ENCODE results near the gene FAM163B.

The FAM163B gene

DNA sequence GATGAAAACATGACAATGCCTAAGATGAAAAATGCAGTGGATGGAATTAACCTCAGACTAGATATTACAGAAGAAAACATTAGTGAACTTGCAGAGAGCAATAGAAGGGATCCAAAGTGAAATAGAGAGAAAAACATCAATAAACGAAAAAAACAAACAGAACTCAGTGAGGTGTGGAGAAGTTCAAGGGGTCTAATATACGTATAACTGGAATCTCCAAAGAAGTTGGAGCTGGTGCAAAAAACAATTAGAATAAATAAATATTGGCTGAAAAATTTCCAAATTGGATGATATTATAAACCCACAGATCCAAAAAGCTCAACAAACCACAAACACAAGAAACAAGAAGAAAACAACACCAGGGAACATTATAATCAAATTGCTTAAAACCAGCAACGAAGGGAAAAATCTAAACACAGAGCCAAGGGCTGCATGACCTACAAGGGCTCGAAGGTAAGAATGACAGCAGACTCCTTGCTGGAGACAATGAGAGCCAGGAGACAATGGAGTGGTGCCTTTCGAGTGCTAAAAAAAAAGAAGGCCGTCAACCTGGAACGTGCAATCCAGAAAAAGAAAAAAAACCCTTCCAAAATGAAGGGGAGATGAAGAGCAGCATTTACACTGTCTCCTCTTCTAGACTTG lies 11.8 kb downstream of the FAM163B start:
- FAIRE-seq: no peak

DNA sequence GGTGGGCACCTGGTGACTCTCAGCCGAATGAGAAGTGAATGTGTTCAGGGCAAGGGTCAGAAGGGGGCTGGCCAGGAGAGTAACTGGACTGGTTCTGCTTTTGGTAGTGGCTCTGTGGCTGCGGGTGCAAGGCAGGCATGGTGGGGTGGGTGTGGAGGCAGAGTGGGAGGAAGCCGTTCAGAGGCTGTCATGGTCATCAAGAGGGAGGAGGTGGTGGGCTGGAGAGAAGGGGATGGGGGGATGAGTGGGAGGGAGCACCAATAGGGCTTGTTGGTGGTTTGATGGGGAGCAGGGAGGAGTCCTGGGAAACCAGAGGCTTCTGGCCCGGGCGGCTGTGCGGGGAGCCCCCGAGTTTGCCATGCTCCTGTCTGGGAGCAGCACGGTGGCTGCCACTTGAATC lies 13.3 kb downstream of the FAM163B start:
- FAIRE-seq: no peak

DNA sequence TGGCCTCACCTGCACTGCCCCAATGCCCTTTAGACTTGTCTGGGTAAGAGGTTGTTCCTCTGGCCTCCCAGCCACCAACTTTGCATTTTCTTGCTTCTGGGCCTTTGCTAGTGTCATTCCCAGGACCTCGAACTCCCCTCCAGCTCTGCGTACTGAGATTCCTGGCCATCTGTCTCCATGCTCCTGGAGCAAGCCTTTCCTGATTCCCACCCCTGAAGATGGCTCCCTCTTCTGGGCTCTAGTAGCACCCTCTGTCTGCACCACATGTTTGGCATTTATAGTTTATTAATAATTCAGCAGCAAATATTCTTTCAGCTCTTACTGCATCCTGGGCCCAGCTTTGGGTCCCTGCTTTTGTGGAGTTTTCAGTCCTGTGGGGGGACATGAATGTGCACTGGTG lies 14.9 kb downstream of the FAM163B start:
- FAIRE-seq: no peak

DNA sequence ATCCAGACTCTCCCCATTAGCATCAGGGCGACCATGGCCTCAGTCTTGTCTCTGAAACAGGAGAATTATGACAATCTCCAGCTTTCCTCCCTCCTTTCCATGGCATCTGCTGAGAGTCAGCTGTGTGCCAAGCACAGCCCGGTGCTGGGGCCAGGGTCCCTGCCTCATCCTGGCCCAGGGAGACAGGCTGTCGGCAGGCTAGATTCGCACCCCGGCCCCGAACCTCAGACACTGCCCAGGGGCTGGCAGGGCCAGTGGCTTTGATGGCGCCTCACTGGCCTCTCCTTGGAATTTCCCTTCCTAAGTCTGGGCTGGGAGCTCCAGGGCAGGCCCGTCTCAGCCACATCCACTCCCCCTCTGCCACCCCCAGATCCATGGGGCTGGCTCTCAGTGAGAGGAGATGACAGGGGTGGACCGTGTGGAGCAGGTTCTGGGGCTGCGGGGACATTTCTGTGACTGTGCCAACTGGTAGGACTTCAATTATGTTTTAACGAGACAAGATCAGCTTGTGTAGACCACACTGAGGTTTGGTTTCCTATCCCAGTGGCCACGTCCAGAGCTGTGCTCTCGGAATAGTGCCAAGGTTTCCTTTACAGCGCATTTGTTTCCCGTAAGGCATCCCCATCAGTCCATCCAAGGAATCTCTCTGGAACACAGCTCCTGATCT lies 15.5 kb downstream of the FAM163B start:
- FAIRE-seq: no peak

DNA sequence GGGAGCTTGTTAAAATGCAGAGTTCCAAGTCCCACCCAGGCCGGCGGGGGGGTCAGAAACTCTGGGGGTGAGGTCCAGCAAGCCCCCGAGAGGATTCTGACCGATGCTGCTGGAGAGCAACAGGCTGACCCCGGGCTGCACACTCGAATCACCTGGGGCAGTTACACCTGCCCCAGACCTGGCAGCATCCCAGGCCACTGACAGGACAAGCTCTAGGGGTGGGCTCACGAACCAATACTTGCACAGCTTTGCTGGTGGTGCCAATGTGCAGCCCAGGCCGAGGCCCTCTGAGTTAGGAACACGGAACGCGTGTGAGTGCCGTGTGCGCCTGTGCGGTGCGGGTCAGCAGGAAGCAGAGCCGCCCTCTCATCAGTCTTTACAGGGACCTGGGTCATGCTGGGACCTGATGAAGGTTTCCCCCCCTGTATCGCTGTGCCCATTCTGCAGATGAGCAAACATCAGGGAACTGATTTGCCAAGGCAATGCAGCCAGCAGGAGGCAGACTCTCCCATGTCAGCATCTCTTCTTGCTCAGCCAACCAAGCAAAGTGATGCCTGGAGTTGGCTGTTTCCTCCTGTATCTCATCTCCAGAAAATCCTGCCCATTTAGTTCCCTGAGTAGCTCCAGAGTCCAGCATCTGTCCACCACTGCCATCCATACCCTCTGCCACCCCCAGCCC lies 16.3 kb downstream of the FAM163B start:
- FAIRE-seq: no peak

DNA sequence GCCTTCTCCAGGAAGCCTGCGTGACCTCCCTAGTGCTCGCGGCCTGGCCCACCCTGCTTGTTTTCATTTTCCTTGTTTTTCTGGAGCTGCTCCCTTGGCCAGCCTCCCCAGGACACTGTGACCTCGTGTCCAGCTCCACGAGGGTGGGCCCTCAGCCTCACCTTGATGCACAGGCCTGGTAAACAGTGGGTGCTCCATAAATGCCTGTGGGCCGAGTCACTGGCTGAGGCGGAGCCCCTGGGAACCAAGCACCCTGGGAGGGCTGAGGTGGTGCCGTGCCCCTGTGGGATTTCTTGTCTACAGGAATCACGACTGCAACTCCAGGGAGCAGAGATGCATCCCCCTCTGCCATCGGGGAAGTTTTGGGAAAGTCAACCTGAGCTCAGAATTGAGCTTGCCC lies 17.2 kb downstream of the FAM163B start:
- FAIRE-seq: no peak

DNA sequence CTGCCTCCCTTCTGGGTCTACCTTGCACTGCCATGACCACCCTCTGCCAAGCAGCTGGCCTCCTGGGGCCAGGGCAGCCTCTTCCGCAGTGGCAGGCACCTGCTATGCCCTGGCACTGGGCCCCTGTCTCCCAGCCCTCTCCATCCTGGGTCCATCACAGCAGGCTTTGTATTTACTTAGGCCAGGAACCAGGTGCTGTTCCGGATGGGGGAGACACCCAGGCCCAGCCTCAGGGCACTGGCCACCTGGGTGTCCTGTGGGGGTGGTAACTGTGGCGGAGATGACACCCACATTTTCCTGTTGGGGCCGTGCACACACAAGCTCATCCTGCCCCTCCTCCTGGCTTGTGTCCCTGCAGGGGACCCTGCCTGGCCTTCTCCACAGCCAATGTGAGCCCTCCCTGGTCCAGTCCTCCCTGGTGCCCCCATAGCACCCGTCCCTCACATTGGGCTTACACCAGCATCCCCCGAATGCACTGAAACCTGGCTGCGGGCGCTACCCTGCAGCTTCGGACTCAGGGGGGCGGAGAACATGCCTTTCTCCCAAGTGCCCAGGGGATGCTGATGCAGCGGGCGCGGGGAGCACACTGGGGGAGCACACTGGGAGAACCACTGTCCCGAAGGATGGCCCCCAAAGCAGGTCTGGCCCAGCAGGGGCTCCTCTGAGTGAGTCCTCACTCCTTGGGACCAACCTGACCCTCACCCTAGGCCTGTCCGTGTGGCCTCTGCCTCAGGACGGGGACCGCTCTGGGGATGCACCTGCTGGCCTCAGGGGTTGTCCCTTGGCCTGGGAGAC lies 17.9 kb downstream of the FAM163B start:
- FAIRE-seq: no peak

DNA sequence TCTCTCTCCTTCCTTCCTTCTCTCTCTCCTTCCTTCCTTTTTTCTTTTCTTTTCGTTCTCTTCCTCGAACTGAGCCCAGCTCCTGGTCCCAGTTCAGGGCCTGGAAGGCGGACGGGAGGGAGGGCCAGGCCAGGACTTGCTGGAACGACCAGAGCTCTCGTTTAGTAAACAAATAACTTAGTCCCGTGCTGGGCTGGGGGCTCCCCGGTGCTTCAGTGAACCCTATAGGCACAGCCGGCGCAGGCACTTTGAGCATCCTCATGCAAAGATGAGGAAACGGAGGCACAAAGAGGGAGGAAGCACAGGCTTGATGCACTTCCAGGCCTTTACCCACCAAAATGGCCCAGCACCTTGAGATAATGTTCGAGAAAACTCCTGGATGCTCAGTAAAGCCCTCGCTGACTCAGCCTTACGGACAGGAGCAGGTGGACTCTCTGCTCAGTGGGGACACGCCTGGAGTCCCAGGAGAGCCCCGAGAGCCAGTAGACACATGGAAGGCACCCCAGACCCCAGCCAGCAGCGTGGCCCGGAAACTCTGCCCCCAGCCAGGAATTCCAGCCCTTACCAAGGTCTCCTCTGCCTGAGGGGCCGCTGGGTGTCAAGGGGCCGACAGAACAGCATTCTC lies 18.8 kb downstream of the FAM163B start:
- no peak for FAIRE-seq

DNA sequence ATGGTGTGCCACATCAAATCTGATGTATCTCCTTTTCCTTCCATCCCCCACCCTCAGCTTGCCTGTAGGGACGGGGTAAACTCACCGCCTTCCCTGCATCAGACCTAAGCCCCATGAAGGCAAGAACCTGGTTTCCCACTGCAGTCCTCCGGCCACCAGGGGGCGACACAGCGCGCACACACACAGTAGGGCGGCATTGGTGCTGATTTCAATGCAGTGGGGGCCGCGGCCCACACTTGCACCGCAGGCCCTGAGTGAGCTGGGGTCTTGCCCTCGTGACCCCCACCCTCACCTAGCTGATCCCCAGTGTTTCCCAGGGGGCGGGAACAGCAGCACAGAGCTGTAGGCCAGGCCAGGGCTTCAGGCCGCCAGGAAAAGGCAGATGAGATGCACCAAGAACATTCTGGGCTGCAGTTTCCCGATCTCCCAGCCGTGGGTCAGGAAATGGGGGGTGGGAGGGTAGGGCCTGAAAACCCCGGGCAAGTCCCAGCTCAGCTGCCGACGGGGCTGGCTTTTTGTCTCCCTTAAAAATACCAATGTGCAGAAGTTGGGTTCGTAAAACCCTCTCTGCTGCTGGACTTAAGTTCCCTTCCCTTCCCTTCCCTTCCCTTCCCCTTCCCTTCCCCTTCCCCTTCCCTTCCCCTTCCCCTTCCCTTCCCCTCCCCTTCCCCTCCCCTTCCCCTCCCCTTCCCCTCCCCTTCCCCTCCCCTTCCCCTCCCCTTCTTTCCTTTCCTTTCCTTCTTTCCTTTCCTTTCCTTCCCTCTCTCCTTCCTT lies 19.5 kb downstream of the FAM163B start:
- no peak for FAIRE-seq

DNA sequence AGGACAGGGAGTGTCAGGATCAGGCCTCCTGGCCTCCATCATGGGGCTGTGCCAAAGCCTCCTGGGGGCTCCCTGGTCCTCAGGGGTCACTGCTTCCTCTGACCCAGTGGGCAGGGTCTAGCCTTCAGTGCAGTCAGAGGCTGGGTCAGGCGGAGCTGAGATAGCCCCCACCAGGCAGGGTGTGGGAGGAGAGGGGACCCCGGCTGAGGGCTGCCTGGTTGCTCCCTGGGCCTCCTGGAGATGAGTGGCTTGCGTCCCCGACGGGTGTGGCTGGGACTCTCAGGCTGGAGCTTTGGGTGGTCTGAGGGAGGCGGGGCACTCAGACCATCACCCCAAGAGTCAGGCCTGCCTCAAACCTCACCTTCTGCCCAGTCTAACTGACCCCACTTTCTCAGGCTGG lies 21.7 kb downstream of the FAM163B start:
- FAIRE-seq: no peak

DNA sequence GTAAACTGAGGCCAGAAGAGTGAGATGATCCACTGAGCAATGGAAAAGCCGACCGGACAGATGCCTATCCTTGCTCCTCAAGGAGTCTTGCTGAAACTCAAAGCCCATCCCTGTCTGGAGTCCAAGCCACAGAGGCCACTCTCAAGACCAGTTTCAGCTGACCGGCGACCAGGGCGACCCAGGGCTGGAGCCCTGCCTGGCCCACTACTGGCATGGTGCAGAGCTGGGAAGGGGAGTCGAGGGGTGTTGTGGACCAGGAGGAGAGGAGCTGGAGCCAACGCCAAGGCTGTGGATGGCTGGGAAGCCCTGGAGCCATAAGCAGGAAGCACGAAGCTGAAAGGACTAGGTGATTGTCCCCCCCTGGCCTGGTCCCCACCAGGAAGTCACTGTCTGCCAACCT lies 22.1 kb downstream of the FAM163B start:
- no peak for FAIRE-seq

DNA sequence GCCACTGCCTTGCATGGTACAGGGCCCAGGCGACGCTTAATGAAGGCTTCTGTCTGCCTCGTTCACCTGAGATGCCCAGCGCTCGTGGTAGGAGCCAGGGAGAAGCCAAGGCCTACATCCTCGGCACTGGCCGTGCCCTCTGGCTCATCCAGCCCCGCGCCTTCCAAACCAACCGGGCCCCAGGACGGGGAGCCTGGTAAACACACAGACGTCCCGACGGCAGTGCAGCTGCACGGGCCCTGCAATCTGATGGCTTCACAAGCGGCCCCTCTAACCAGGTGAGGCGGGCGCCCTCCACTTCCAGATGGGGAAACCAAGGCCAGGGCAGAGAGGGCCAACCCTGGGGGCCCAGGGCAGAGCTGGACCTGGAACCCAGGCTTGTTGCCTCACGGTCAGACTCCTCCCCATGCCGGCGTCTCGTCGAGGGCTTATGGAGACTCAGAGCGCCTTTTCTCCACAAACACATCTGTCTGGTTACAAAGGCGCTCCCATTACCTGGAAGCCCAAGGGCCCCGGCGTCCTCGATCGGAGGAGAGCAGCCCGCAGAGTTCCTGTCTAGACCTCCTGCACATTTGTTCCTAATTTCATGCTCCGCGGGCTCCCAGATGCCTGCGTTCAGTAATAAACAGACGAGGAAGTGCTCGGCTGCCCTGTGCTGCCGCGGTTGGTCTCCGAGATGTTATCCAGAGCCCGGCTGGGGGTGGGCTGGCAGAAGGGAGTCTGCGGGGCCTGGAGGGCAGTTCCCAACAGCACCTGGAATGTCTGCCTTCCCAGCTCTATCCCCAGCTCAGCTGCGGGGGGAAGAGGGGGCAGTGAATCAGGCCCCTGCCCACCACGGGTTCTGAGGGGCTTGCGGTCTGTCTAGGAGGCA lies 23.5 kb downstream of the FAM163B start:
- no peak for FAIRE-seq

DNA sequence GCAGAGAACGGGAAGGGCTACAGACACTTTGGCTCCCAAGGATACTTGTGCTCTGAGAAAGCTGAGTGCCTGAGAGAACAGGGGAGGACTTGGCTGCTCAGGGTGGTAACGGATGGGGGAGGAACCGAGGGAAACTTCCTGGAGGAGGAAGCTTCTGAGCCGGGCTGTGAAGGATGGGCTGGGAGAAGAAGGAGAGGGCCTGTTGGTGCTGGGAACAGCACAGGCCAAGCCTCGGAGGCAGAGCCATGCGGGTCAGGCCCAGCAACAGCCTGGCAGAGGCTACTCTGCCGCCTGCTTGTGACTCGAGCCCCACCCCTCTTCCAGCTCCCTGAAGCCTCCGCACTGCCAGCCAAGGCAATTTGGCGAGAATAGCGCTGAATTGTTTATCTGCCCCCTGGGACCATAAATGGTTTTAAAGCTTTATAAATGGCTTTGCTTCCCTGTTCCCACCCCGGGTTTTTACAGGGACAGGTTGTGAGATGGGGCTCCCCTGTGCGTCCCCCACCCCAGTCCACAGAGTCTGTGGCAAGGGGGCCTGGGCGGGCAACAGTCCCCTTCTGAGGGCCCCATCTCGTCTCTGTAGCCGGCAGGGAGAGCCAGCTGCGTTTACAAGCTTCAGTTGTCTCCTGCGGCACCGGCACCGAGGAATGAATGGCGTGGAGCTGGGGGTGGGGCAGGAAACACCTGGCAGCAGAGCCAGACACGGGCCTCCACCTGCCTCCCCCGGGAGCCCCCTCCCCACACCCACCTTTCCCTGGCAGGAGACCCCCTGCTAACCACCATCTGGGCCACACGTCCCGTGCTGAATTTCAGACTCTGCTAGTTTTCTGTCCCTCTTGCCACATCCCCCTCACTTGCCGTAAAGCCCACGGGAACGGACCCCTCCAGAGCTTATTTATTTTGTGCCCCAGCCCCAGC lies 24.4 kb downstream of the FAM163B start:
- no peak for FAIRE-seq

DNA sequence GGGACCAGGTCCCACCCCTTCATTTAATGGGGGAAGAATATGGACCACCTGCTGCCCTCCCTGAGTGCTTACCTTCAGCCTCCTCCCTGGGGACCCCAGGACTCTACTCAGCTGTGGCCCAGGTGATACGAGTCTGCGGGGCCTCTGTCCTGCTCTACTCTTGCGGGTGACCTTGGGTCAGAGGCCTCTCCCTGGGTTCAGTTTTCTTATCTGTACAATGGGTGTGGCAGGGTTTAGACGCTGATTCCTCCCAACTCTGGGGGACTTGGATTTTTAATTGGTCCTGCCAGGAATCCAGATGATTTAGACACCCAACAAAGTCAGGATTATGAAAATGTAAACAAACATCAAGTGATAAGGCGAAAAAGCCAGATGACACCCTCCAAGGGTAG lies 25.0 kb downstream of the FAM163B start:
- no peak for FAIRE-seq

DNA sequence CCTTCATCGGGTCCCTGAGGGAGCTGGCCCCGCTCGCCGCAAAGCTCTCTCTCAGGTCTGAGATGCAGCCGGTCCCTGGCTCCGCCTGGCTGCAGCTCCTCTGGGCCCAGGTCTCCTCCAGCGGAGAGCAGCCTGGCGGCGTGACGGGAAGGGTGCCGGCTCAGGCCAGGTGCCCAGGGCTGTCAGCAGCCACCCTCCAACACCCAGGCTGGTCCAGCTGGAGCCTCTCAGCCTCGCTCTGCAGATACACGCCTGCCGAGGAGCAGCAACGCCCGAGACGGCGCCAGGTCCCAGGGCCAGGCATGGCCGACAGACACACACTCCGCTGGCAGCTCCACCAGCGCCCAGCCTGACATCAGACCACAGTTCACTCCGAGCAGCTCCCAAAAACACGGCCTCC lies 25.6 kb downstream of the FAM163B start:
- no peak for FAIRE-seq

DNA sequence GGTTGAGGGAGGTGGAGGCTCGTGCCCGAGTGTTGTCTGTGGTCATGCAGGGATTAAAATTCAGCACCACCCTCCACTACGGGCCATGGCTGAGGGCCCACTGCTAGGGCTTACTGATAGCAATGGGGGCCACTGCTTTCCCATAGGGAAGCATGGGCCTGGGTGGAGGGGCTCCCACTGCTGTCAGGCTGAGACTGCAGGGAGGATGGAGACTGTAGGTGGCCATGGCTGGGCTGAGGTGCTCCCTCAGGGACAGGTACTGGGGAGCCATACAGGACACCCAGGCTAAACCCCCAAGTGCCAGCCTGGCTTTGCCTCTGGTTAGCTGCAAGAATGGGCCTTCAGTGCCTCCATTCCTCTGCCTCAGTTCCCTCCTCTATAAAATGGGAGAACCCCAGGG lies 26.1 kb downstream of the FAM163B start:
- no peak for FAIRE-seq

DNA sequence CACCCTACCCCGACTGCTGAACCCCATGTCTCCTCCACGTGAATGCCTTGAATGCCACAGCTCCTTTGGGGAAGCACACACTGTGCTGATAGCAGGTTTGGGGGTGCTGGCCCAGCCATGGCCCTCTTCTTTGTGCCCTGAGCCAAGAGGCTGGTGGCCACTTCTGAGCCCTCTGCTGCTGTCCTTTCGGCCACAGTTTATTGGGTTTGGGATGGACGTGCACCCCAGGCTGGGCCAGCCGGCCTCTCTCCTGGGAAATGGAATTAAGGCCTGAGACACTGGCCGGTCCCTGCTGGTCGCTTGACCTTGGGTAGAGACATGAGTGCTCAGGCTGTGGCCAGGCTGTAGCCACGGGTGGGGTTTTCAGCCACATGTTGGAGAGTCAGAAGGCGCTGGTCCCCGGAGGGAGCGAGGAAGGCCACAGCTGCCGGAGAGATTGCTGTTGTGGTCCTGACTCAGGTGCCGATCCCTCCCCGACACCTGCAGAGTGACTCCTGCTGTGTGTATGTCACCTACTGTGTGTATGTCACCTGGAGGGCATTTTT lies 26.6 kb downstream of the FAM163B start:
- FAIRE-seq: no peak

DNA sequence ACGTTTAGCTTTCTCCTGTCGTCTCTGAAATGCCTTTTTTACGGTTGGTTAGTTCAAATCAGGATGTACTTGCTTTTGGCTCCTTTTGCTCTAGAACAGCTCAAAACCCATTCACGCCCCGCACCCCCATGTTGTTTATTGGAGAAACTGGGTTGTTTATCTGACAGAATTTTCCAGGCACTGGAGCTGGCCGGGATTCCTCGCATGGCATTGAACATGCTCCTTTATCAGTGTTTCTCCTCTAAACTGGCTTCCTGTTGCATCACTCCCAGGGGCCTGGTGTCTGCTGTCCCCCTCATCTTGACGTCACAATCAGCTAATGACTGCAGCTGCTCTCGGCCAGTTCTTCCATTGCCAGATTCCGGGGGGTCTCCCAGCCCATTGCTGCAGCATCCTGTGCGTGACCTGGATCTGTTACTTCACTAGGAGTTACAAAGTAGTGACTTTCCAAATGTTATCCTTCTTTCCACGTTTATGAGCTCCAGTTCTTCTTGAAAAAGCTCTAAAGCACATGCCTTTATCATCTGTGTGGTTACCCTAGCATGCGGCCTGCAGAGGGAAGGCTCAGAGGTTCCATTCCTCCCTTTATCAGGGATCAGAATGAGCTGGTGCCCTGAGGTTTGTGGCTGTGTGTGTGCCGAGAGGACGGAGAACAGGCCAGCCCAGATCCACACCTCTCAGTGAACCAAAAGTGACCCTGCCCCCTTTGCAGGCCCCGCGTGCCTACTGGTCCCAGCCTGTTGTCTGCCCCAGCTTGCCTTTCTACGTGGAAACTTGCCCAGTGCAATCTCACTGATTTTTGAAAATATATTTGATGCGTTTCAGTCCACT lies 27.5 kb downstream of the FAM163B start:
- FAIRE-seq: no peak

DNA sequence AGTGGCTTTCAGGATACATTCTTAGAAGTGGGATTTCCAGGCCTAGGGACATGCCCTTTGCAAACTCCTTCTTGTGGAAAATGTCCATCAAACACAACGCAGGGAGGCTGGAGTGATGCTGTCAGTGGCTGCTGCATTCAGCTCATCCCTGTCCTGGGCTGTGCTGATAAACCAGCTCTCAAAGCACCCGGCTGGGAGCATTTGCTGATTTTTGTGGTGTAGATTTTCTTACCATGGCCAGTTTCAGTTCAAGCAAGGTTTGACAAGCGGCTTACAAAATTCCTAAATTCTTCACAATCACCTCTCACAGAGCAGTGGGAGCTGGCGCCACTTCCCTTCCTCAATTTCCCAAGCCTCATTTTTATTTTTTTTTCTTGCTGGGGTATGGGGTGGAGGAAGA lies 28.2 kb downstream of the FAM163B start:
- no peak for FAIRE-seq
